ENCODE measurements around the gene TMPRSS2.

Gene TMPRSS2

DNA sequence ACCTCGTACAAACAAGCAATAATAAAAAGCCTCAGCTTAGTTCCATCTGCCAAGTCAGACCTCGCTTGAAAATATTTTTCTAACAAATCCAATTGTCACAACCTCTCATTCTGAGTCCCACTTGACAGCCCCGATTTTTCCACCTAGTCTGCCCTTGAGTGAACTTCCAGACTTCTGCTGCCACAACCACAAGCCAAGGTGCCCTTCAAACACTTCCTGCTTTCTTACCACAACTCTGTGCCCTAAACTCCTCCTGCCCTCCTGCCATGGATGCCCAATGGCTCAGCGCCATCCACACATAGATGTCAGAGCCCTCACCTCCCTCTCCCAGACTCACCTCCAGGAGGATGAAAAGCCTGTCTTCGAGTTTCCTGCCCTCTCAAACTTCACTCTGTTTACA, 3.9 kb downstream of the TMPRSS2 start:
- DNase-seq (ENCODE audit: insufficient read length, low spot score) (no peak), FAIRE-seq (no peak)

DNA sequence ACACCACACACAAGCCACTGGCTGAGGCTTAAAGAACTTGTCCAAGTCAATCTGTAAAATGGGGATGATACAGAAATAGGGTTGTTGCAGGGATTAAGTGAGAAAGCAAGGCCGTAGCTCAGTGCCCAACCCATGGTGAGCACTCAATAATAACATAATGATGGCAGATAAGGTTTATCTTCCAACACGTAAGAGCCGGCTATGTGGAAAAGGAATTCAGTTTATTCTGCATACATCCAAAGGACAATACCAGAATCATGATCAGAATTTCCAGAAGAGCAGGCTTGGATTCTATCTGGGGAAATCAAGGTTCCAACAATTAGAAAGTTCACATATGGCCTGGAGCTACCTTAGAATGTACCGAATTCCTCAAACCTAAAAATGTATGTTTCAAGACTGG, 4.6 kb downstream of the TMPRSS2 start:
- TF ChIP-seq CTCF (IDR thresholded peaks at IDR 0.05; ENCODE audit: insufficient read depth, missing control alignments) = no peak

More for the DNA sequence above, 3.9 kb downstream of the TMPRSS2 start:
- TF ChIP-seq CTCF (IDR thresholded peaks at IDR 0.05; ENCODE audit: insufficient read depth, missing control alignments) = no peak

DNA sequence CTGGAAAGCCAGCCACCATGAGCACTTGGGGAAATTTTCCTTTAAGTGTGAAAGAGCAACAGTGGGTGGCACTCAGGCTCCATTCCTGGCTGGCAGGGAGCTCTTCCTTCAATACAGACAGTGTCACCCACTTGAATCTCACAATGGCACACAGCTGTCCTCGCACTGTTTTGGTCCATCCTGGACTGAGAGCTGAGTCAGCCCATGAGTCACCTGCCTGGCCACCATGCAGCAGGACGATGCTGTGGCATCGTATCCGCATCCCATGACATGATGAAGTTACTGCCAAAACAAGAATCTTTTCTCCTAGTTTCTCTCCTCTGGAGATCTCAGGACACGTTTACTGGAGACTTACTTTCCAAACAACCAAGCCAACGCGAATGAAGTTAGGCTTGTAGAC, 6.0 kb downstream of the TMPRSS2 start:
- TF ChIP-seq CTCF (IDR thresholded peaks at IDR 0.05; ENCODE audit: insufficient read depth, missing control alignments) = no peak
- FAIRE-seq (no peak), DNase-seq (ENCODE audit: insufficient read length, low spot score) (no peak)

More for the DNA sequence above, 4.6 kb downstream of the TMPRSS2 start:
- DNase-seq (ENCODE audit: insufficient read length, low spot score) (no peak), FAIRE-seq (no peak)

DNA sequence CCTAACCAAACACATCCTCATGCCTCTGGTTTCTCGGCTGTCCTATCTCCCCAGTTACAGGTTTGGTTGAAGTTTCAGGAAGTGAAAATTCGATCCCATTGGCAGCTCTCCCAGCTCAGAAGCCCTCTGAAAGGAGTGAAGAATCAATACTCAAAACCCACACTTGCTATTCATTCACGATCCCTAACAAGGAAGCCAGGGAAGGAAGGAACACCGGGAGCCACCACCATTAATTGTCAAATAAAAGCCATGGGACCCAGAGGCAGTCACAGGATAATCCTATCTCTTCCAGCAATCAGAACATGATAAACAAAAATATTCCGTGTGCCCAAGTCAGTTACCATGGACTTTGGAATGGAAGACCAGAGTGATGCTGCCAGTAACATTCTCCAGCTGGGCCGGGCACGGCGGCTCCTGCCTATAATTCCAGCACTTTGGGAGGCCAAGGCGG, 7.0 kb downstream of the TMPRSS2 start:
- no peak for TF ChIP-seq CTCF (IDR thresholded peaks at IDR 0.05; ENCODE audit: insufficient read depth, missing control alignments)
- DNase-seq (ENCODE audit: insufficient read length, low spot score) (no peak), FAIRE-seq (no peak)

DNA sequence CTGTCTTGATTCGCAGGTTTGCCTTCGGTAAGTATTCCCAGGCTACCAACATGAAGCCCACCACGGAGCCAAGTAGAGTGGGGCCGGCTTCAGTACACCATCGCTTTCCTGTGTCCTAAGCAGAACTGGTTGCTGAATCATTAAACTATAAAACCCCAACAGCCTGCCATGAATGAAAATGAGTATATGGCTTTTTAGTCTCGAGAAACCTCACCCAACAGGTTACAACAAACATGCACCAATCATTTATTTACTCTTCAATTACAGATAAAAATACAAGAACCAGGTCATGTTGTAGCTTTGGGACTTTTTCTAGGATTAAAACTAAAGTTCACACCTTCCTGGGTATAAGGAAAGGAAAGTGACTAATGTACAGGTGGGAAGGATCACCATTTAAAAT, 7.6 kb downstream of the TMPRSS2 start:
- FAIRE-seq (no peak), DNase-seq (ENCODE audit: insufficient read length, low spot score) (no peak)
- no peak for TF ChIP-seq CTCF (IDR thresholded peaks at IDR 0.05; ENCODE audit: insufficient read depth, missing control alignments)

DNA sequence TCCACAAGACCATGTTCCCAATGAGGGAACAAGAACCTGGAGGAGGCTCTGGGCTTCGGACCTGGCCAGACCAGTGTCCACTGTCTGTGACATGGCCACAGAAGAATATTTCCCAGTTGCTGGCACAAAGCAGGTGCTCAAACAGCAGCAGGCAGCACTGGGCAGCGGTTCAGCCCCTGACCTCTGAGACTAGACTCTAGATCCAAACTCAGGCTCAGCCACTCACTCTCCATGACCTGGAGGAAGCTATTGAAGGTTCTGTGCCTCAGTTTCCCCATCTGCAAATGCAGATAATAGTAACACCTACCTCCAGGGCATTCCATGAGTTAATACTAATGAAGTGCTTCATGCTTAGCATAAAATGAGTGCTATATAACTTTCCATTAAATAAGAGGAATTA, 8.0 kb downstream of the TMPRSS2 start:
- DNase-seq (ENCODE audit: insufficient read length, low spot score) = no peak
- no peak for FAIRE-seq
- TF ChIP-seq CTCF (IDR thresholded peaks at IDR 0.05; ENCODE audit: insufficient read depth, missing control alignments) = no peak

DNA sequence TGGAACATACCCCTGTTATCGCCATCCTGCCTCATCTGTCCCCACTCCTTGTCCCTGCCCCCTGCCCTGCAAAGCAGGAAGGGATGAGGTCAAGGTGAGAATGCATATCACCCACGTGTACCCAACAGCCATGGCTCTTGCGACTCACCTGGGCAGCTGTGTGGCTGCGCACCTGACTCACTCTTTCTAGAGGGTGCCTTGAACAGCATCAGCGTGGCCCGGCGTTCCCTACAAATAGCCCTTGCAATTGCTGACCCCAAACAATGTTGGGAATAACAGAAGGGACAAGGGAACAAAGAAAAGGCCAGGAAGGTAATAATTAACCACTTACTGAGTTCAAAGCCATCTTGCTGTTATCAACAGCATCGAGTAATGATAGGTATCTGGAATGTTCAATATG, 10.2 kb downstream of the TMPRSS2 start:
- no peak for DNase-seq (ENCODE audit: insufficient read length, low spot score)
- FAIRE-seq = no peak
- no peak for TF ChIP-seq CTCF (IDR thresholded peaks at IDR 0.05; ENCODE audit: insufficient read depth, missing control alignments)
